Amygdala (tissue), 56 donors: ENCODE data around the gene CTAGE4.
"Not testable (repeated sequence)": the region's sequence is repeated elsewhere in the genome, so short reads cannot be mapped to it uniquely, and the experiment has no call there.

ENCODE experiments used
- DNase-seq, 56 donors: peaks; one replicate each; lab custom pipeline; 2025; lab: John Stamatoyannopoulos, UW

CTAGE4 gene

GRCh38 chr7:144183166-144183565, at the start of gene CTAGE4:
TSS of gene CTAGE4 (plus strand) at chr7:144183466. CDS start at chr7:144183504, 38 bp downstream.
- DNase-seq: not testable (repeated sequence)

- no peak for DNase-seq
Measured at GRCh38 chr7:144134116-144134515, 49.1 kb upstream of the CTAGE4 start.

GRCh38 chr7:144137501-144137900, 45.8 kb upstream of the CTAGE4 start:
- DNase-seq: no peak

GRCh38 chr7:144142187-144142586, 41.1 kb upstream of the CTAGE4 start:
- DNase-seq: no peak

- no peak for DNase-seq
Measured at GRCh38 chr7:144144426-144144825, 38.8 kb upstream of the CTAGE4 start.

- DNase-seq: no peak
Measured at GRCh38 chr7:144148224-144148827, 34.9 kb upstream of the CTAGE4 start.

GRCh38 chr7:144158861-144159260, 24.4 kb upstream of the CTAGE4 start:
- DNase-seq: no peak

- no peak for DNase-seq
Measured at GRCh38 chr7:144164784-144165183, 18.5 kb upstream of the CTAGE4 start.

- DNase-seq: not testable (repeated sequence)
Measured at GRCh38 chr7:144171594-144172350, 11.5 kb upstream of the CTAGE4 start.

- DNase-seq: no peak
Measured at GRCh38 chr7:144174613-144175012, 8.7 kb upstream of the CTAGE4 start.

- DNase-seq: not testable (repeated sequence)
Measured at GRCh38 chr7:144178380-144179164, 4.7 kb upstream of the CTAGE4 start.

GRCh38 chr7:144179165-144179479, 4.1 kb upstream of the CTAGE4 start:
- not testable (repeated sequence) for DNase-seq

- DNase-seq: not testable (repeated sequence)
Measured at GRCh38 chr7:144187848-144188247, 4.6 kb downstream of the CTAGE4 start.

GRCh38 chr7:144188578-144189171, 5.4 kb downstream of the CTAGE4 start:
- DNase-seq: not testable (repeated sequence)

- DNase-seq: not testable (repeated sequence)
Measured at GRCh38 chr7:144193782-144194181, 10.5 kb downstream of the CTAGE4 start.

- DNase-seq: not testable (repeated sequence)
Measured at GRCh38 chr7:144194453-144194852, 11.2 kb downstream of the CTAGE4 start.

GRCh38 chr7:144195212-144195872, 12.1 kb downstream of the CTAGE4 start, which contains the start of gene ARHGEF35:
TSS of gene ARHGEF35 (minus strand) at chr7:144195833. CDS start at chr7:144188383, 7,450 bp downstream.
- not testable (repeated sequence) for DNase-seq

GRCh38 chr7:144198934-144199333, 15.7 kb downstream of the CTAGE4 start:
- not testable (repeated sequence) for DNase-seq

GRCh38 chr7:144201978-144202377, 18.7 kb downstream of the CTAGE4 start:
- DNase-seq: not testable (repeated sequence)

- DNase-seq: not testable (repeated sequence)
Measured at GRCh38 chr7:144203086-144203485, 19.8 kb downstream of the CTAGE4 start.
